Keratinocyte (primary cell): ENCODE results near the gene LHX2.

ENCODE experiments used
- CTCF ChIP-seq, 3 experiments: IDR thresholded peaks in 1 of 3; conservative IDR thresholded peaks in 1 of 3; optimal IDR thresholded peaks in 1 of 3; 2 replicates in 2 of 3; 3 replicates in 1 of 3; pipeline versions ENCODE3 to v1.5.1; 2011; ENCODE audit warnings: low read length in 3 of 3, mild to moderate bottlenecking in 3 of 3, moderate library complexity in 2 of 3, control low read depth in 1 of 3, inconsistent platforms in 1 of 3; ENCODE audit not compliant: insufficient read depth in 2 of 3; ENCODE audit errors: extremely low read depth in 1 of 3
- EZH2 ChIP-seq: IDR thresholded peaks from one replicate; pipeline ENCODE4 v1.6.1; 2012; ENCODE audit warnings: inconsistent platforms, mild to moderate bottlenecking, low read length, moderate library complexity

- TF ChIP-seq CTCF (optimal IDR thresholded peaks at IDR 0.05 in 1 of 3, IDR thresholded peaks at IDR 0.05 in 1 of 3, conservative IDR thresholded peaks at IDR 0.05 in 1 of 3; ENCODE audit: extremely low read depth in 1 of 3, insufficient read depth in 2 of 3, low read length in 3 of 3) (no peak), EZH2 (no peak)
These were observed 63.2 kb downstream of the LHX2 start for GRCh38 chr9:124074746-124075145.
